GM12878 (cell line): ENCODE measurements around the gene GRIN3A. TPM values are rescaled to one million over a fixed set of nuclear protein-coding genes. Genes with fewer than 3 reads are reported as not detected.

Experiments
- ATAC-seq: fragments of 200-7000 bp; cut with Tn5 transposase; 3 replicates; pipeline ENCODE4 v1.9.1; 2020; ENCODE audit warnings: mild to moderate bottlenecking, moderate library complexity
- BruUV-seq: library from RNA; stranded (reverse); fragments of 400-500 nt; replicated peaks from 2 replicates; lab custom pipeline; 2021; lab: Mats Ljungman, UMichigan
- CTCF ChIA-PET: fragments of 300-600 bp; sonication (Branson Sonifier 250); formaldehyde crosslinking; extraction: SDS; loops from one replicate; lab custom pipeline; 2021; ENCODE audit warnings: inconsistent platforms; lab: Yijun Ruan, JAX
- POLR2A ChIA-PET: fragments of 350-600 bp; formaldehyde crosslinking; extraction: SDS; loops from one replicate; lab custom pipeline; 2021; ENCODE audit warnings: inconsistent platforms; lab: Charles Lee
- RAD21 ChIA-PET: fragments of 300-600 bp; sonication (Branson Sonifier 250); formaldehyde crosslinking; loops from one replicate; lab custom pipeline; 2023; ENCODE audit warnings: antibody characterized with exemption; ENCODE audit not compliant: unreplicated experiment; lab: Charles Lee
- SMC1A ChIA-PET: fragments of 300-600 bp; sonication (Branson Sonifier 250); formaldehyde crosslinking; loops from one replicate; lab custom pipeline; 2023; ENCODE audit not compliant: unreplicated experiment, uncharacterized antibody; lab: Charles Lee
- DNase-seq: peaks from one replicate; pipeline ENCODE4 v3.0.0-alpha.2; 2011; ENCODE audit warnings: low read depth, low spot score
- FAIRE-seq: peaks from 3 replicates; lab custom pipeline; 2011; peaks lifted over from hg19 to GRCh38; lab: Jason Lieb, UNC
- H2AFZ ChIP-seq: 2 replicates; pipeline ENCODE4 v1.6.0; 2011; ENCODE audit warnings: low read depth, low read length, control low read depth; ENCODE audit not compliant: control insufficient read depth
- H3K27ac ChIP-seq: 2 replicates; pipeline ENCODE4 v1.5.1; 2011; ENCODE audit warnings: control low read depth; ENCODE audit not compliant: control insufficient read depth, insufficient read depth
- H3K27me3 ChIP-seq, 2 experiments: replicated peaks in 1 of 2; 2 replicates each; pipeline versions ENCODE4 v1.6.0 to v1.6.1; 2011; ENCODE audit warnings: low read length in 1 of 2; ENCODE audit not compliant: control insufficient read depth in 2 of 2, insufficient read depth in 2 of 2
- H3K36me3 ChIP-seq, 2 experiments: 2 replicates each; pipeline ENCODE4 v1.5.1; 2011; ENCODE audit warnings: low read length in 1 of 2; ENCODE audit not compliant: control insufficient read depth in 2 of 2, insufficient read depth in 2 of 2
- H3K4me1 ChIP-seq: 2 replicates; pipeline ENCODE4 v1.6.1; 2011; ENCODE audit warnings: mild to moderate bottlenecking, low read length, moderate library complexity, mixed read lengths; ENCODE audit not compliant: control insufficient read depth, insufficient read depth
- H3K4me2 ChIP-seq: 2 replicates; pipeline ENCODE4 v1.6.0; 2011; ENCODE audit warnings: control low read depth; ENCODE audit not compliant: control insufficient read depth, insufficient read depth
- H3K4me3 ChIP-seq: fragments of 200-600 bp; sonication (generic); 2 replicates; pipeline ENCODE4 v1.5.1; 2016
- H3K79me2 ChIP-seq: 2 replicates; pipeline ENCODE4 v1.6.0; 2011; ENCODE audit warnings: low read length; ENCODE audit not compliant: control insufficient read depth, insufficient read depth
- H3K9ac ChIP-seq: 2 replicates; pipeline ENCODE4 v1.8.0; 2011; ENCODE audit warnings: low read length, control low read depth, mixed read lengths; ENCODE audit not compliant: control insufficient read depth, insufficient read depth
- H3K9me3 ChIP-seq: replicated peaks from 3 replicates; pipeline ENCODE4 v1.5.1; 2011; ENCODE audit warnings: mild to moderate bottlenecking, low read length; ENCODE audit not compliant: control insufficient read depth, insufficient read depth
- H4K20me1 ChIP-seq: 2 replicates; pipeline ENCODE4 v1.6.0; 2011; ENCODE audit not compliant: control insufficient read depth, insufficient read depth
- IKZF1 ChIP-seq: fragments of 450-650 bp; conservative IDR thresholded peaks from 2 replicates; pipeline ENCODE4 v1.6.1; 2017; ENCODE audit warnings: antibody characterized with exemption, mild to moderate bottlenecking
- MTA2 ChIP-seq: fragments of 450-650 bp; IDR thresholded peaks from 2 replicates; pipeline ENCODE4 v1.6.1; 2016; ENCODE audit warnings: low read depth, mild to moderate bottlenecking, moderate library complexity
- MXI1 ChIP-seq: fragments of 150-350 bp; IDR thresholded peaks from 2 replicates; pipeline ENCODE4 v1.6.1; 2011; ENCODE audit warnings: low read depth, mild to moderate bottlenecking, inconsistent platforms, low read length, improper control_type of control experiment
- MYC ChIP-seq: IDR thresholded peaks from 2 replicates; pipeline ENCODE4 v1.6.1; 2011; ENCODE audit warnings: mild to moderate bottlenecking, low read length, moderate library complexity, inconsistent platforms; ENCODE audit not compliant: insufficient read depth, insufficient replicate concordance, insufficient read length, severe bottlenecking
- NFIC ChIP-seq: IDR thresholded peaks from 2 replicates; pipeline ENCODE4 v1.6.1; 2012; ENCODE audit warnings: low read depth, mild to moderate bottlenecking, inconsistent platforms, low read length, moderate library complexity
- POLR2A ChIP-seq: IDR thresholded peaks from 2 replicates; pipeline ENCODE4 v1.6.1; 2011; ENCODE audit warnings: low read depth, mild to moderate bottlenecking, low read length
- RBBP5 ChIP-seq: fragments of 200-600 bp; sonication (generic); conservative IDR thresholded peaks from 2 replicates; pipeline ENCODE4 v1.6.1; 2016
- RELA ChIP-seq: fragments of 450-650 bp; IDR thresholded peaks from 2 replicates; pipeline ENCODE4 v1.8.0; 2014; ENCODE audit warnings: borderline replicate concordance; ENCODE audit not compliant: partially characterized antibody
- TARDBP ChIP-seq: IDR thresholded peaks from 2 replicates; pipeline ENCODE4 v1.6.1; 2016; ENCODE audit warnings: borderline replicate concordance
- ZNF217 ChIP-seq: fragments of 450-650 bp; IDR thresholded peaks from 2 replicates; pipeline ENCODE4 v1.6.1; 2017; ENCODE audit warnings: antibody characterized with exemption, mild to moderate bottlenecking
- ZZZ3 ChIP-seq: IDR thresholded peaks from 2 replicates; pipeline ENCODE4 v1.6.1; 2011; ENCODE audit warnings: low read depth; ENCODE audit not compliant: control insufficient read depth, insufficient read length
- WGBS: methylation state at CpG from one replicate; pipeline ENCODE4 v1.1.6; 2016; ENCODE audit warnings: low lambda C conversion rate; ENCODE audit not compliant: insufficient replicate concordance, insufficient coverage; ENCODE audit errors: missing lambda C conversion rate; 5-methylcytosine and 5-hydroxymethylcytosine counted together
- in situ Hi-C: fragments of 300-500 bp; cut with MboI; formaldehyde crosslinking; loops from 9 replicates; pipeline ENCODE4 v1.14.3; 2018; ENCODE audit warnings: mixed read lengths
- intact Hi-C: fragments of 100-400 bp; cut with micrococcal nuclease; formaldehyde crosslinking; loops from one replicate; pipeline ENCODE4 v1.14.2; 2022; ENCODE audit not compliant: unreplicated experiment
- polyA plus RNA-seq, 11 experiments: library from polyadenylated mRNA; depleted of rRNA in 4 of 11; unstranded in 6 of 11; stranded (reverse) in 5 of 11; fragments of >200 nt; fragmentation: Nextera tagmentation in 4 of 11; fragmentation: Illumina TruSeq in 1 of 11; extraction: Ambion mirVana in 4 of 11; extraction: Trizol in 1 of 11; gene quantifications; 1 replicate in 1 of 11; 2 replicates in 10 of 11; pipeline versions ENCODE4 v1.2.1 to v1.2.3, GENCODE V29; 2011 to 2016; ENCODE audit warnings: inconsistent platforms in 2 of 11, missing spikeins in 2 of 11, low read depth in 1 of 11
- total RNA-seq, 4 experiments: library from RNA; depleted of rRNA in 3 of 4; stranded (reverse); fragments of >200 nt in 3 of 4; fragmentation: Illumina TruSeq in 1 of 4; extraction: Trizol in 1 of 4; gene quantifications; 2 replicates each; pipeline versions ENCODE4 v1.2.1 to v1.2.3, GENCODE V29; 2013 to 2021
- TF ChIP-seq, protein P1 (sequence below): fragments of 150-350 bp; IDR thresholded peaks from 2 replicates; pipeline ENCODE4 v1.6.1; 2014; ENCODE audit warnings: mild to moderate bottlenecking, low read depth, low read length
- TF ChIP-seq, protein P2 (sequence below): IDR thresholded peaks from 2 replicates; pipeline ENCODE4 v1.6.1; 2012; ENCODE audit warnings: low read length, inconsistent platforms
- TF ChIP-seq, protein P3 (sequence below): fragments of 450-650 bp; formaldehyde crosslinking; IDR thresholded peaks from 2 replicates; pipeline ENCODE4 v1.5.0; 2022; ENCODE audit warnings: mild to moderate bottlenecking, missing genetic modification characterization

GRIN3A gene
- total and polyA plus RNA-seq, 10 of the 15 experiments (the other 5 are each of a cell fraction or from before 2014, with no cell fraction given) = 0.03 to 0.05 (median 0.04) TPM; not detected in 7

DNA sequence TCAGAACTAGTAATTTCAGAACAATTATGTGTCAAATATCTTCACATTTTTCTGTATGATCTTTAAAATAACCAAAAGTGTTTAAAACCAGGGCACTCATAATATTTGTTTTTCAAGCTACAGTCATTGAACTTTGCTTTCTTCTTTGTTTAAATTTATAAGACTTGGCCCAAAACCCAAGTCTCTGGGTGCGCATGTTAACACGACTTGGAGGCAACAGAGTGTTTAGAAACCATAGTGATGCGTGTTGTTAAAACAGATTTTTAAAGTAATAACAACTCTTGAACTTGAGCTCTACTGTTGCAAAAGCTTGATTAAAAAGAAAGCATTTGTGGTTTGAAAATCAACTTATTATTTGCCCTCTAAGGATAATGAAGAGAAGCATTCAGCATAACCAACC is 26.0 kb upstream of the GRIN3A start:
- no peaks in the 10 kb centered on the region for H3K79me2 ChIP-seq
- in situ Hi-C loops = no loop called here
- H3K4me2 ChIP-seq = no peak overlapping the region
- no peak overlapping the region for H3K9ac ChIP-seq
- H4K20me1 ChIP-seq = no peaks in the 10 kb centered on the region
- FAIRE-seq (no peak), ATAC-seq (no peak)
- no peak for TF ChIP-seq MTA2
- TF ChIP-seq, protein P1, sequence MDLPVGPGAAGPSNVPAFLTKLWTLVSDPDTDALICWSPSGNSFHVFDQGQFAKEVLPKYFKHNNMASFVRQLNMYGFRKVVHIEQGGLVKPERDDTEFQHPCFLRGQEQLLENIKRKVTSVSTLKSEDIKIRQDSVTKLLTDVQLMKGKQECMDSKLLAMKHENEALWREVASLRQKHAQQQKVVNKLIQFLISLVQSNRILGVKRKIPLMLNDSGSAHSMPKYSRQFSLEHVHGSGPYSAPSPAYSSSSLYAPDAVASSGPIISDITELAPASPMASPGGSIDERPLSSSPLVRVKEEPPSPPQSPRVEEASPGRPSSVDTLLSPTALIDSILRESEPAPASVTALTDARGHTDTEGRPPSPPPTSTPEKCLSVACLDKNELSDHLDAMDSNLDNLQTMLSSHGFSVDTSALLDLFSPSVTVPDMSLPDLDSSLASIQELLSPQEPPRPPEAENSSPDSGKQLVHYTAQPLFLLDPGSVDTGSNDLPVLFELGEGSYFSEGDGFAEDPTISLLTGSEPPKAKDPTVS = no peak
- TF ChIP-seq NFIC = no peak
- no peak for TF ChIP-seq POLR2A
- TF ChIP-seq, protein P2, sequence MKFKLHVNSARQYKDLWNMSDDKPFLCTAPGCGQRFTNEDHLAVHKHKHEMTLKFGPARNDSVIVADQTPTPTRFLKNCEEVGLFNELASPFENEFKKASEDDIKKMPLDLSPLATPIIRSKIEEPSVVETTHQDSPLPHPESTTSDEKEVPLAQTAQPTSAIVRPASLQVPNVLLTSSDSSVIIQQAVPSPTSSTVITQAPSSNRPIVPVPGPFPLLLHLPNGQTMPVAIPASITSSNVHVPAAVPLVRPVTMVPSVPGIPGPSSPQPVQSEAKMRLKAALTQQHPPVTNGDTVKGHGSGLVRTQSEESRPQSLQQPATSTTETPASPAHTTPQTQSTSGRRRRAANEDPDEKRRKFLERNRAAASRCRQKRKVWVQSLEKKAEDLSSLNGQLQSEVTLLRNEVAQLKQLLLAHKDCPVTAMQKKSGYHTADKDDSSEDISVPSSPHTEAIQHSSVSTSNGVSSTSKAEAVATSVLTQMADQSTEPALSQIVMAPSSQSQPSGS = no peak
- TF ChIP-seq MYC = no peak
- no peak for TF ChIP-seq ZZZ3
- TF ChIP-seq RELA = no peak
- no peak for TF ChIP-seq MXI1
- TF ChIP-seq ZNF217 = no peak
- TF ChIP-seq RBBP5 = no peak
- no peak for TF ChIP-seq IKZF1
- no peak for TF ChIP-seq TARDBP
- TF ChIP-seq, protein P3, sequence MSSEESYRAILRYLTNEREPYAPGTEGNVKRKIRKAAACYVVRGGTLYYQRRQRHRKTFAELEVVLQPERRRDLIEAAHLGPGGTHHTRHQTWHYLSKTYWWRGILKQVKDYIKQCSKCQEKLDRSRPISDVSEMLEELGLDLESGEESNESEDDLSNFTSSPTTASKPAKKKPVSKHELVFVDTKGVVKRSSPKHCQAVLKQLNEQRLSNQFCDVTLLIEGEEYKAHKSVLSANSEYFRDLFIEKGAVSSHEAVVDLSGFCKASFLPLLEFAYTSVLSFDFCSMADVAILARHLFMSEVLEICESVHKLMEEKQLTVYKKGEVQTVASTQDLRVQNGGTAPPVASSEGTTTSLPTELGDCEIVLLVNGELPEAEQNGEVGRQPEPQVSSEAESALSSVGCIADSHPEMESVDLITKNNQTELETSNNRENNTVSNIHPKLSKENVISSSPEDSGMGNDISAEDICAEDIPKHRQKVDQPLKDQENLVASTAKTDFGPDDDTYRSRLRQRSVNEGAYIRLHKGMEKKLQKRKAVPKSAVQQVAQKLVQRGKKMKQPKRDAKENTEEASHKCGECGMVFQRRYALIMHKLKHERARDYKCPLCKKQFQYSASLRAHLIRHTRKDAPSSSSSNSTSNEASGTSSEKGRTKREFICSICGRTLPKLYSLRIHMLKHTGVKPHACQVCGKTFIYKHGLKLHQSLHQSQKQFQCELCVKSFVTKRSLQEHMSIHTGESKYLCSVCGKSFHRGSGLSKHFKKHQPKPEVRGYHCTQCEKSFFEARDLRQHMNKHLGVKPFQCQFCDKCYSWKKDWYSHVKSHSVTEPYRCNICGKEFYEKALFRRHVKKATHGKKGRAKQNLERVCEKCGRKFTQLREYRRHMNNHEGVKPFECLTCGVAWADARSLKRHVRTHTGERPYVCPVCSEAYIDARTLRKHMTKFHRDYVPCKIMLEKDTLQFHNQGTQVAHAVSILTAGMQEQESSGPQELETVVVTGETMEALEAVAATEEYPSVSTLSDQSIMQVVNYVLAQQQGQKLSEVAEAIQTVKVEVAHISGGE = no peak
- TF ChIP-seq, all 136 proteins: peak for 0
- ChIA-PET SMC1A (no interaction called here), CTCF (no interaction called here), RAD21 (no interaction called here), POLR2A (no interaction called here)
- H3K4me1 ChIP-seq = no peaks in the 10 kb centered on the region
- 12% methylated on average over 3 of the region's 3 CpGs for WGBS
- no peak overlapping the region for H3K4me3 ChIP-seq
- no peak for DNase-seq
- intact Hi-C loops = no loop called here
- H3K27ac ChIP-seq = no peak overlapping the region
- no peaks in the 10 kb centered on the region for H3K36me3 ChIP-seq
- H3K27me3 ChIP-seq = no peaks in the 10 kb centered on the region
- no peaks in the 10 kb centered on the region for H3K9me3 ChIP-seq
- H2AFZ ChIP-seq = no peak overlapping the region
- BruUV-seq = no TSS peak
